Testis (tissue), 2 donors: ENCODE measurements around the gene KLHL13.

Source experiments
- POLR2A ChIP-seq: fragments of 450-650 bp; IDR thresholded peaks from one replicate; pipeline ENCODE4 v1.6.1; 2017; ENCODE audit warnings: antibody characterized with exemption, mild to moderate bottlenecking, moderate library complexity
- TF ChIP-seq, protein P1 (sequence below), 3 experiments: fragments of 450-650 bp in 2 of 3; fragments of 200-600 bp in 1 of 3; sonication (generic) in 1 of 3; IDR thresholded peaks; one replicate each; pipeline ENCODE4 v1.5.1; 2016 to 2019; ENCODE audit warnings: antibody characterized with exemption in 3 of 3, mild to moderate bottlenecking in 2 of 3, moderate library complexity in 1 of 3

GRCh38 chrX:118016422-118016821, 100.2 kb downstream of the KLHL13 start:
- TF ChIP-seq, protein P1, sequence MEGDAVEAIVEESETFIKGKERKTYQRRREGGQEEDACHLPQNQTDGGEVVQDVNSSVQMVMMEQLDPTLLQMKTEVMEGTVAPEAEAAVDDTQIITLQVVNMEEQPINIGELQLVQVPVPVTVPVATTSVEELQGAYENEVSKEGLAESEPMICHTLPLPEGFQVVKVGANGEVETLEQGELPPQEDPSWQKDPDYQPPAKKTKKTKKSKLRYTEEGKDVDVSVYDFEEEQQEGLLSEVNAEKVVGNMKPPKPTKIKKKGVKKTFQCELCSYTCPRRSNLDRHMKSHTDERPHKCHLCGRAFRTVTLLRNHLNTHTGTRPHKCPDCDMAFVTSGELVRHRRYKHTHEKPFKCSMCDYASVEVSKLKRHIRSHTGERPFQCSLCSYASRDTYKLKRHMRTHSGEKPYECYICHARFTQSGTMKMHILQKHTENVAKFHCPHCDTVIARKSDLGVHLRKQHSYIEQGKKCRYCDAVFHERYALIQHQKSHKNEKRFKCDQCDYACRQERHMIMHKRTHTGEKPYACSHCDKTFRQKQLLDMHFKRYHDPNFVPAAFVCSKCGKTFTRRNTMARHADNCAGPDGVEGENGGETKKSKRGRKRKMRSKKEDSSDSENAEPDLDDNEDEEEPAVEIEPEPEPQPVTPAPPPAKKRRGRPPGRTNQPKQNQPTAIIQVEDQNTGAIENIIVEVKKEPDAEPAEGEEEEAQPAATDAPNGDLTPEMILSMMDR (IDR thresholded peaks at IDR 0.05), result no peak
- TF ChIP-seq POLR2A, result no peak
